Astrocyte of the spinal cord (primary cell): ENCODE data around the gene CHN2.

Source experiments
- DNase-seq: peaks from one replicate; pipeline ENCODE4 v3.0.0; 2011; ENCODE audit warnings: low read depth, low spot score
- H3K4me3 ChIP-seq: 2 replicates; pipeline ENCODE4 v1.5.1; 2011; ENCODE audit warnings: low read depth, mild to moderate bottlenecking, low read length, moderate library complexity
- in situ Hi-C: cut with HindIII; loops from 2 replicates; pipeline ENCODE4 v1.10.0; 2017; ENCODE audit warnings: low sequenced_read_pairs
- TF ChIP-seq, protein P1 (sequence below): IDR thresholded peaks from 2 replicates; pipeline ENCODE4 v1.5.1; 2012; ENCODE audit warnings: low read depth, mild to moderate bottlenecking, low read length, inconsistent platforms

The CHN2 gene

DNA sequence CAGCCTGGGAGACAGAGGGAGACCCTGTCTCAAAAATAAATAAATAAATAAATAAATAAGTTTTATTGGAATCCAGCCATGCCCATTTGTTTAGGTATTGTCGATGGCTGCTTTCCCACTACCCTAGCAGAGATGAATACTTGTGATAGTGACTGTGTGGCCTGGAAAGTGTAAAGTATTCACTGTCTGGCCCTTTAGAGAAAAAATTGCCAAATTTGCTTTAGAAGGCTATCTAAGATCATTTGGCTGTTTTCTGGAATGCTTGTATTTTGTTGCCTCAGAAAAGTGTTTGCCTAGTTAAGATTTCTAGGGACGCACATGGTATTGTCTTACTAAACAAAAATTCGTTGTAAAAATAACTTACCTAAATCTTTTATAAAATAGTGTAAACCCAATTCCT is 35.4 kb downstream of the CHN2 start:
- DNase-seq: no peak
- in situ Hi-C loops: no loop called here
- no peak overlapping the region for H3K4me3 ChIP-seq
- TF ChIP-seq, protein P1, sequence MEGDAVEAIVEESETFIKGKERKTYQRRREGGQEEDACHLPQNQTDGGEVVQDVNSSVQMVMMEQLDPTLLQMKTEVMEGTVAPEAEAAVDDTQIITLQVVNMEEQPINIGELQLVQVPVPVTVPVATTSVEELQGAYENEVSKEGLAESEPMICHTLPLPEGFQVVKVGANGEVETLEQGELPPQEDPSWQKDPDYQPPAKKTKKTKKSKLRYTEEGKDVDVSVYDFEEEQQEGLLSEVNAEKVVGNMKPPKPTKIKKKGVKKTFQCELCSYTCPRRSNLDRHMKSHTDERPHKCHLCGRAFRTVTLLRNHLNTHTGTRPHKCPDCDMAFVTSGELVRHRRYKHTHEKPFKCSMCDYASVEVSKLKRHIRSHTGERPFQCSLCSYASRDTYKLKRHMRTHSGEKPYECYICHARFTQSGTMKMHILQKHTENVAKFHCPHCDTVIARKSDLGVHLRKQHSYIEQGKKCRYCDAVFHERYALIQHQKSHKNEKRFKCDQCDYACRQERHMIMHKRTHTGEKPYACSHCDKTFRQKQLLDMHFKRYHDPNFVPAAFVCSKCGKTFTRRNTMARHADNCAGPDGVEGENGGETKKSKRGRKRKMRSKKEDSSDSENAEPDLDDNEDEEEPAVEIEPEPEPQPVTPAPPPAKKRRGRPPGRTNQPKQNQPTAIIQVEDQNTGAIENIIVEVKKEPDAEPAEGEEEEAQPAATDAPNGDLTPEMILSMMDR: no peak

DNA sequence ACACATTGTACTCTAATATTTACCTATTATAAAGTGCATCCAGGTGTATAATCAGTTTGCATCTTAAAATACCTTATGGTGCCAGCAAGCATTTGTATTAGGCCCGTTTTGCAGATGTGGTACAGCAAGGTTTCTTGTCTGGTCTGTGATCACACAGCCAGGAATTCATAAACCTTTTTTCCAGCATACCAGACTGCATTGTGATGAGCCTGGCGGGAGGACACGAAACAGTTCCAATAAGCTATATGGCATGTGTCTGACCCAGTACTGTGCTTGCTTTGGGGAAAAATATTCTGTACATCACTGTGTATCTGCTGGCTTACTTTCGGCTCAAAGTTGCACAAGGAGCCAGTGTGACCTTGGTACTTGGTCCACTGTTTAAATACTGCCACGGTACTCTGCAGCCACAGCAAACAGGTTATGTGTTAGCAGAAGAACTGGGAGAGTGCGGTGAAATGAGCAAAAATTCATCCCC is 36.3 kb downstream of the CHN2 start:
- H3K4me3 ChIP-seq: no peak overlapping the region
- TF ChIP-seq, protein P1: no peak
- DNase-seq: no peak
- in situ Hi-C loops: no loop called here

DNA sequence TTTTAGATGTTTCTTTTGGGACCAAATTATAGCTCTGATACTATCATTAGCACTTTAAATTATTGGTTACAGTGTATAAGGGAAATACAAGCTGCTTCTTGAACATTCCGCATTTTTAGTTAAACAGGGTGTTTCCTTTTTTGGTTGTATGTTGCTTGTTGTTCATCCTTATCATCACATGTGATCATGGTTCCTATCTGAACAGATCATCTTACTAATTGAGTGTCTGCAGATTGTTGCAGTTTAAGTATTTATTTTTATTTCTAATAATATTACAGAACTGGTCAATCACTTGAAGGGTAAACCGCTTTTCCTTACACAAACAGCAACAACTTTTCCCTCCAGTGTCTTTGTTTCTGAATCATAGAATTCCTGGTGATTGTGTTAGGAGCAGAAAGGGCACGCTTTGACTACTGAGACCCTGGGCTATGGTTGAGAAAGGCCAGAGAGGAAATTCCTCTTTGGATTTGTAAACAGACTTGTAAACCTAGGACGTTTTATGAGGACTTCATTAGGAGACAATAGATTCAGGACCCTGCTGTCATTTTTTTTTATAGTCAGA is 37.2 kb downstream of the CHN2 start:
- DNase-seq: no peak
- TF ChIP-seq, protein P1: no peak
- in situ Hi-C loops: no loop called here
- no peak overlapping the region for H3K4me3 ChIP-seq

DNA sequence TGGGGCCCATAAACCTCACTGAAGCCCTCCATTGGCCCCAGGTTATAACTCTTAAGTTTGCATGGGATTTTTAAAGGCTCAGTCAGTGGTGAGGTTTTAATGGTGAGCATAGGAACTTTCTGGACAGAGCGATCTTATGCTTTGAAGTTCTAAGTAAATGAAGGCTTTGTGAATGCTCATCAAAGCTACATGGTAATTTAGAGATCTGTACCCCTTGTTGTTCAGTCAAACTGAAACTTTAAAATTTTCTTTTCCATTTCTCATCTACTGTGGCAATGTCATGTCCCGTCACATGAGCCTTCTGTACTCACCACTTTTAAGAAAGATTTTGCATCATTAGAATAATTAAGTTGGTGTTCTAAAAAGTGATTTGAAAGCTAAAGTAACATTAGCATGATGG is 39.9 kb downstream of the CHN2 start:
- TF ChIP-seq, protein P1: no peak
- H3K4me3 ChIP-seq: no peak overlapping the region
- no peak for DNase-seq
- in situ Hi-C loops: no loop called here

DNA sequence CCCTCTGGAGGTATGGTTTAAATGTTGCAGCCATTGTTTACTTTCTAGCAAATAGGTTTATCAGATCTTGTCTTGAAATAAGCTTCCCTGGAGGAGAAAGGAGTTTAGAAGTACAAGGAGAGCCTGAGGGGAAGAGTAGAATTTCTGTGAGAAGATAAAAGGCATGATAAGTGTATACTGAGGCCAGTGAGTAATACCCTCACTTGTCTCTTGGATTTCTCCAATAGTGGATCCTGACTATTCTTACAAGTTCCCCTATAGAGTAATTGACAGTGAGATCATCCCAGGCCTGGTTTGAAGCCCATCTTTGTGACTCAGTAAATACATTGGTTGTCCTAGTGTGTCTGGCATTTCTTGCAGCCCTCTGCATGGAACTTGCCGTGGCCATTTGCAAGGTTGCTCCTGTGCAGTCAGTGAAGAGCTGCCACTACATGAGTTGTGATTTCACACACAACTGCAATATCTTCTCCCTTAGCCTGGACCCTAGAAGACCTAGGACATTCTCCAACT is 41.6 kb downstream of the CHN2 start:
- no peak overlapping the region for H3K4me3 ChIP-seq
- TF ChIP-seq, protein P1: no peak
- in situ Hi-C loops: no loop called here
- no peak for DNase-seq

DNA sequence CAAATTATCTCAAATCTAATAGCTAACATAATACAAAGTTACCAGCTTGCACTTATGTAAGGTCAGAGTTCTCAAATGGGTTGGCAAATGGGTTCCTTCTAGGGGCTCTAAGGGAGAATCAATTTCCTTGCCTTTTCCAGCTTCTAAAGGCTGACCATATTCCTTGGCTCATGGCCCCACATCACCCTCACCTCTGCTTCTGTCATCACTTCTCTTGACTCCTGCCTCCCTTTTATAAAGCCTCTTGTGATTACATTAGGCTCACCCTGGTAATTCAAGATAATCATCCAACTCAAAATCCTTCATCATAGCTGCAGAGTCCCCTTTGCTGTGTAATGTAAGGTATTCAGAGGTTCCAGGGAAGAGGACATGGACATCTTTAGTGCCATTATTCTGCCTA is 42.1 kb downstream of the CHN2 start:
- H3K4me3 ChIP-seq: no peak overlapping the region
- in situ Hi-C loops: no loop called here
- DNase-seq: no peak
- TF ChIP-seq, protein P1: no peak
